GM19025 (cell line): ENCODE data around the gene LRRN2.

Experiments used
- ATAC-seq: cut with Tn5 transposase; IDR thresholded peaks from one replicate; pipeline ENCODE4 v1.9.1; 2021; ENCODE audit warnings: mild to moderate bottlenecking, low read depth, moderate library complexity; ENCODE audit not compliant: unreplicated experiment

The LRRN2 gene

DNA sequence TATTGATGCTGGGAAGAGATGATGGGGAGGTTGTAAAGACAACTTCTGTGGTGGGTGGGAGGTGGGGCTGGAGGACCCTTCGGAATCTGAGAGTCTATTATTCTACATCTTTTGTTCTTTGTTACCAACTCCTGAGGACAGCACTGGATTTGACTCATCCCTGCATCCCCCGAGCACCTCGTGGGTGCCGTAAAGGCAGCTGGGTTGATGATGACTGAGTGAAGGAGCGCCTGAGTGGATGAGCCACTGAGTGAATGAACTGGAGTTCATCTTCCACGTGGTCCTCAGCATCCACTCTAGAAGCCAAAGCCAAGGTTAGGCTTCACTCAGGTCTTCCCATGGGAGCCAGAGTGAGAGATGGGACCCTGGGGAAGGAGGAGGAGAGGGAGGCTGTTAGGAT lies 77.6 kb downstream of the LRRN2 start:
- no peak for ATAC-seq

DNA sequence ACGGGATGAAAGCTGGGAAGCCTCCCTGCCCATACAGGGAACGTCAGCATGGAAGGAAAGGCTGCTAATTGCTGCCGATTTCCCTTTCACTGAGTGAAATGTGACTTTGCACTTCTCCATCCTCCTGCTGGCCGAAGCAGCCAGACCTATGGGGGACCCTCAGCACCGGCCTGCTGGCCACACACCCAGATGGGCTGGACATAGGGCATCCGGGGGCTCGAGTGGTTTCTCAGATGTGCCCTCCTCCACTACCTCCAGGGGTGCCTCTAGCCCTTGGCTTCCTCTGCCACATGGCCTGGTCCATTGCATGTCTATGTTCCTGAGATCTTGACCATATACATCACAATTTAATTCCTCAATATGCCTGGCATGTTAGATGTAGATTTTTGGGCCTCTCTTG lies 79.7 kb downstream of the LRRN2 start:
- ATAC-seq, result no peak

GRCh38 chr1:204602871-204603542 lies 82.5 kb downstream of the LRRN2 start:
- ATAC-seq, result no peak

DNA sequence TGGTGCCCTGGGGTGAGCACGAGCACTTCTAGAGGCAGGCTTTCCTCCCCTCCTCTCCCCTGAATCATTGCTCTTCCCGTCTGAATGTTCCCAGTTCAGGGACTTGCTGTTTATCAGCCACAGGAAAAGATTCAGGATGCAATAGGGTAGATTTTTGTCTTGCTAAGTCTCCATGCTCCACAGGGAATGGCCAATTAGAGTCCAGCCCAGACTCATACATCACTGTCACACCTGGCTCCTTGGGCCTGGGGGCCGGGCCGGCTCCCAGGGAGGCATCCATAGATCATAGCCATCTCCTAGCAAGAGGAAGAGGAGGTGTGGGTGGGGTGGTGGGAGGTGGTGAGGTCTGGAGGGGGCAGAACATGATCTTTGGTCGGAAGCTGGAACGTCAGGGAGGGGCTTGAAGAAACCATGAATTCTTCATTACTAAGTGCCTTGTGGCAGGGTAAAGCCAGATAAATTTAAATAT lies 83.4 kb downstream of the LRRN2 start:
- ATAC-seq, result no peak

- ATAC-seq, result no peak
Measured at GRCh38 chr1:204600968-204601367, 84.6 kb downstream of the LRRN2 start.

DNA sequence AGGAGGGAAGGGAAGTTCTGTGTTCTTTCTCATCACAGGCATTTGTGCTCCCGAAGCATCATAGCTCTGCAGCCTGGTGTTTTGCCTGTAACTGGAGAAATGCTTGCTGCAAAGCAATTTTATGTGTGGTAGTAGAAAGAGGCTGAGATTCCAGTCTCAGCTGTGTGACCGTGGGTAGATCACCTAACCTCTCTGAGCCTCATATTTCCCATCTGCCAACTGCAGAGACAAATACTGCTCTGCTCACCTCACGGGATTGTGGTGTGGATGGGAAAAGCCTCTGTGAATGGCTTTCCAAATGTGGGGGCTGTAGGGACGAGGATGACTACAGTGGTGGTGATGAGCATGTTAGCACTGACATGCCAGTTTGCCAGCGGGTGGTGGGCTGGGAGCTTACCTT lies 85.3 kb downstream of the LRRN2 start:
- ATAC-seq, result no peak

DNA sequence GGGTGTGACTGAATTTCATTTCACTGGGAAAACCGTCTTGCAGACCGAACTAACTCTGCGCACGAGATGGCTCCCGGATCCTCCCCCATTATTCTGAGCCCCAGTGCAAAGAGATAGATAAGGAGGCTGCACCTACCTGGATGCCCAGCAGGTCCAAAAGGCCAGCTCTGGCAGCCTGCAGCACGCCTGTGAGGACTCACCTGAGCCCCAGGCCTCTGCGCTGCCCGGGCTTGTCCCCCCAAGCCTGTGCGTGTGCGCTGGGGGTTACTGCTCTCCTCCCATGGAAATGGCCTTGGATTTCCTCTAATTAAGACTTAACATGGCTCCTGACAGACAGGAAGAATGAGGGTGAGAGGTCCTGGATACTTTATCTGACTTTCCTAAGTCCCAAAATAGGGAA lies 85.9 kb downstream of the LRRN2 start:
- ATAC-seq, result no peak

DNA sequence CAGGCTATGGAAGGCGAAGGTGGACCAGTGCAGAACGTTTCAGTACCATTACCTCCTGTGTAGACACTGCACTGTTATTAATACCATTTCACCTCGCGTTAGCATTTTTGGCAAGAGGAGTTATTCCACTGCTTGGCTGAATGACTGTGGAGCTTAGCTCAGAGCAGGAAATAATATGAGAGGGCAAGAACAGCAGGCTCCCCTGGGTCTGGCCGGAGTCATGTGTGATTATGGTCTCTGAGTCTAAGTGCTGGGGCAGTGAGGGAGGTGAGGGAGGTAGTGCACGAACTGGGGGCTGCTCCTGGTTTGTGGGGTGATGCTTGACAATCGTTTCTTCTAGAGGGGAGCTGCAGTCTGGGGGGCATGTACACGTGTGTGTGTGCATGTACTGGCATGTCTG lies 86.4 kb downstream of the LRRN2 start:
- ATAC-seq, result no peak

GRCh38 chr1:204598319-204598969 lies 87.1 kb downstream of the LRRN2 start:
- ATAC-seq, result no peak

GRCh38 chr1:204592246-204592948 lies 93.1 kb downstream of the LRRN2 start:
- no peak for ATAC-seq

DNA sequence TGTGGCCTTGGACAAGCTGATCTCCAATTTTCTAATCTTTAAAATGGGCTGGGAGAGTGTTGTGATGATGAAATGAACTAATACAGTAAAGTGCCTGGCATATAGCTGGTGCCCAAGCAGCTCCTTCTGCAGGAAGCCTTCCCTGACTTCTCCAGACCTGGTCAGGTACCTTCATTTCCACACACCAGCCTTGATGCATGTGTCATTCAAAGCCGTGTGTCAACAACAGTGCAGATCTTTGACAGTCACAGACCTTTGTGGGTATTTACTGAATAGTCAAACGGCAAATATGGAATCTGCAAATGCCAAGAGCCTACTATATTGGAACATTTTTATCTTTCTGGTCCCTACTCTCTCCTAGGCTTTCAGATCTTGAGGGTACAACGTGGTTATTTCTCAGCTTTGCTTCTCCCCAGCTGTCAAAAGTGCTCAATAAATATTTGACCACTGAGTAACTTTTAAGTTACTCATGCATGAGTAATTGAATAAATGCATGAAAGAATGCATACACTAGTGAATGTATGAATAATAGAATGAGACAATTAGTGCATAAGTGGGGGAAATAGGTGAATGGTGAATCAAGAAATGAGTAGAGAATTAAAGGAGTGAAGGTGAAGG lies 94.0 kb downstream of the LRRN2 start:
- ATAC-seq, result no peak

GRCh38 chr1:204589409-204590038 lies 96.0 kb downstream of the LRRN2 start:
- no peak for ATAC-seq

GRCh38 chr1:204588826-204589225 lies 96.7 kb downstream of the LRRN2 start:
- no peak for ATAC-seq

GRCh38 chr1:204587621-204588020 lies 97.9 kb downstream of the LRRN2 start:
- no peak for ATAC-seq

DNA sequence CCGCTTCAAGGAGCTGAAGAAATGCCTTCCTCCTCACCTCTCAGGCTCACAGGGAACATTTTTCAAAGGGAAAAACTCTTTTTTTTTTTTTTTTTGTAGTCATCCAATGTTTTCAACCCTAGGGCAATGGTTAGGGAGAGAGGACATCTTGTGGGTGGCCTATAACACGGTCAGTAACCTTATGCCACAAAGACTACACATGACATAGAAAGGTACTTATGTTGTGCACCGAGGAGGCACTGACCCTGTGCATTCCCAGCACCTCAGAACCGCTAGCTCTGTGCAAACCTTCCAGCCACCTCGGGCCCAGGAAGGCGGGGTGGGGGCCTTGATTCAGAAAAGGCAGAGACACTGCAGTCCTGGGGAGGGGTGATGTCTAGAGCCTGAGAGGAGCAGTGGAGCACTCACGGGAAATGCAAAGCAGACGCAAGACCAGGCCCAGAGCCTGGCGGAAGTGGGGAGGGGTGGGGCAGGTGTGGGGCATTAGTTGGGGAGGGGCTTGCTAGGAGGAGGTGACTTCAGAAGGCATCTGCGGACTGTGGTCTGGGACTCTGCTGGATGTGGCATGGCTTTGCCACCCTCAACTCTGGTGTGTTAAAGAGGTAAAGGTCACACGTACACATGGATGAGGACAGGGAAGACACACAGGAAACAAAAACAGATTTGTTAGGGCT lies 100.7 kb downstream of the LRRN2 start:
- no peak for ATAC-seq

DNA sequence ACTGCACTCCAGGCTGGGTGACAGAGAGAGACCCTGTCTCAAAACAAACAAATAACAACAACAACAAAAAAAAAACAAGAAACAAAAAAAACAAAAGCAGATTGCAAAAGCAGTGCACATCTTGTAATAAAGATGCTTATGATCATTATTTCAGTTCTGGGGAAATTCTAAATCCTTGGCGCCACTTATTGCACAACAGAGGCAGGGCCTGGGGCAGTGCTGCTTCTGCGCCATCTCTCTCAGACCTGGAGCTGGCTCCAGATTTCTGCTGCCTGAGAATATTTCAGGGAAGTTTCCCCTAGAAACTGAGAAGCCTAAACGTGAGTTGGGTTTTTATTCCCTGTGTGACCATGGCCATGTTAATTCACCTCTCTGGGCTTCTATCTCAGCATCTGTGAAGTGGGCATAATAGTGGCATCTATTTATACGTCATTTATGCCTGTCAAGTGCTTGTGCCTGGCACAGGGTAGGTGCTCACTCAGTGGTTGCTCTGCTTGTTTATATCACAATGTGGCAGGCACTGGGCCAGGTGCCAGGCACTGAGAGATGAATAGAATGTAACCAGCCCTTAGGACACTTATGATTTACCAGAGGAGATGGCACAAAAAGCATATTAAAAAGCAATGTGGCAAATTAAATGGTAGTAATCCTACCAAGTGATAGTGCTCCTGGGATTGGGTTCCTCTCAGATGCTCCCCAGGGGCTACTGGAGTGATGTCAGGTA lies 101.5 kb downstream of the LRRN2 start:
- no peak for ATAC-seq

DNA sequence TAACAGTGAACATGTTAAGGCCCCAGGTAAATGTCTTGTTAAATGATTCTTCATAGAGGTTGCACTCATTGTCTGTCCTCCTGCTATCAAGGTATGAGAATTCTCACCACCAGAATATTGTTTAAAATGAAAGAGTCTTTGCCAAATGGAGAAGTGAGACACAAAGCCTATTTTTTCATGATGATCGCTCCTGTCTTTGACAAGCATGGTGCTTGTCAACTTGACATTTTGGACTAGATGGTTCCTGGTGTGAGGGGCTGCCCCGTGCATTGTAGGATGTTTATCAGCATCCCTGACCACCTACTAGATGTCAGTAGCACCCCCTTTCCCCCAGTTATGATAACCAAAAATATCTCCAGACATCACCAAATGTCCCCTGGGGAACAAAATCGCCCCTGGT lies 103.8 kb downstream of the LRRN2 start:
- ATAC-seq, result no peak

- no peak for ATAC-seq
Measured at GRCh38 chr1:204580862-204581261, 104.7 kb downstream of the LRRN2 start.

DNA sequence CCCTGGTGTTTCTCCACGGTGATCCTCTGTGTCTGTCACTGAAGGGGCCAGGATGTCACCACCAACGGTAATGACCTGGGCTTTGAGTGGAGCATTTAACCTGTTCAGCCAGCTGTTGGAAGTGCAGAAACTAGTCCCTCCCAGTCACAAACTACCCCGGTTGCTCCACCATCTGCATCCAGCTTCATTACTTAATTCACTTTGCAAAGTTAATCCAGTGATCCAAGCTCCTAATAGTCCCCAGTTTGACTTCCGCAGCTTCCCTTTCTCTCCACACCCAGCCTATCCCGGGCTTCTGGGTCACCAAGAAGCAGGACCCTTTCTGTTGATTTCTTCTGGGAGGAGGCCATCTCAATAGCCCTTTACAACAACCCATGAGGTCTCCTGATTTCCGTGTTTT lies 105.9 kb downstream of the LRRN2 start:
- no peak for ATAC-seq
